GM23248 (cell line): ENCODE data around the gene NHSL1. TPM values are rescaled to one million over a fixed set of nuclear protein-coding genes. Genes with fewer than 3 reads are reported as not detected.
A peak's percentile ranks its signal among the peaks of the same experiment; 100 is the strongest.

Experiments used
- DNase-seq: peaks from one replicate; pipeline ENCODE4 v3.0.0-alpha.2; 2015
- H2AFZ ChIP-seq: fragments of 200-600 bp; sonication (generic); 2 replicates; pipeline ENCODE4 v1.6.1; 2016; ENCODE audit warnings: antibody characterized with exemption
- H3F3A ChIP-seq: fragments of 200-600 bp; sonication (generic); 2 replicates; pipeline ENCODE4 v1.6.1; 2016; ENCODE audit warnings: mild to moderate bottlenecking, antibody characterized with exemption, mixed run types; ENCODE audit not compliant: insufficient read depth
- H3K27ac ChIP-seq: fragments of 200-600 bp; sonication (generic); 2 replicates; pipeline ENCODE4 v1.5.1; 2016; ENCODE audit warnings: mild to moderate bottlenecking
- H3K27me3 ChIP-seq: fragments of 200-600 bp; sonication (generic); replicated peaks from 2 replicates; pipeline ENCODE4 v1.6.1; 2016; ENCODE audit warnings: mild to moderate bottlenecking; ENCODE audit not compliant: insufficient read depth
- H3K36me3 ChIP-seq: fragments of 200-600 bp; sonication (generic); 2 replicates; pipeline ENCODE4 v1.6.1; 2016; ENCODE audit warnings: low read depth, mild to moderate bottlenecking
- H3K4me1 ChIP-seq: fragments of 200-600 bp; sonication (generic); 2 replicates; pipeline ENCODE4 v1.6.1; 2016; ENCODE audit warnings: mild to moderate bottlenecking; ENCODE audit not compliant: insufficient read depth
- H3K4me2 ChIP-seq: fragments of 200-600 bp; sonication (generic); one replicate; pipeline ENCODE4 v1.6.1; 2016; ENCODE audit warnings: mild to moderate bottlenecking; ENCODE audit not compliant: unreplicated experiment
- H3K4me3 ChIP-seq: fragments of 200-600 bp; sonication (generic); 2 replicates; pipeline ENCODE4 v1.5.1; 2016; ENCODE audit warnings: mild to moderate bottlenecking
- H3K79me2 ChIP-seq: fragments of 200-600 bp; sonication (generic); 2 replicates; pipeline ENCODE4 v1.6.1; 2016; ENCODE audit warnings: mild to moderate bottlenecking; ENCODE audit not compliant: insufficient read depth
- H3K9ac ChIP-seq: fragments of 200-600 bp; sonication (generic); 2 replicates; pipeline ENCODE4 v1.6.1; 2016; ENCODE audit warnings: mild to moderate bottlenecking
- H3K9me2 ChIP-seq: fragments of 200-600 bp; sonication (generic); 2 replicates; pipeline ENCODE4 v1.6.1; 2016; ENCODE audit warnings: mixed run types, mild to moderate bottlenecking, moderate library complexity; ENCODE audit not compliant: insufficient read depth
- H3K9me3 ChIP-seq: fragments of 200-600 bp; sonication (generic); one replicate; pipeline ENCODE4 v1.6.1; 2017; ENCODE audit warnings: low read depth
- H4K20me1 ChIP-seq: fragments of 200-600 bp; sonication (generic); 2 replicates; pipeline ENCODE4 v1.6.0; 2016; ENCODE audit not compliant: insufficient read depth
- EZH2 ChIP-seq: fragments of 200-600 bp; sonication (generic); IDR thresholded peaks from 2 replicates; pipeline ENCODE4 v1.6.1; 2018; ENCODE audit warnings: antibody characterized with exemption, mild to moderate bottlenecking; ENCODE audit not compliant: insufficient read depth, poor library complexity, severe bottlenecking
- EZH2phosphoT487 ChIP-seq: fragments of 200-600 bp; sonication (generic); IDR thresholded peaks from 2 replicates; pipeline ENCODE4 v1.6.1; 2018; ENCODE audit warnings: antibody characterized with exemption, moderate library complexity, mild to moderate bottlenecking, low read depth; ENCODE audit not compliant: insufficient read depth
- WGBS, 2 experiments: methylation state at CpG; one replicate each; pipeline ENCODE4 v1.1.6; 2015 to 2017; ENCODE audit warnings: low lambda C conversion rate in 2 of 2, low coverage in 1 of 2; ENCODE audit errors: missing lambda C conversion rate in 2 of 2; 5-methylcytosine and 5-hydroxymethylcytosine counted together
- in situ Hi-C: fragments of 300-500 bp; cut with MboI; formaldehyde crosslinking; loops from 2 replicates; pipeline ENCODE4 v1.15.0; 2020
- polyA plus RNA-seq: library from polyadenylated mRNA; unstranded; fragments of >200 nt; fragmentation: Nextera tagmentation; extraction: Ambion mirVana; gene quantifications from 2 replicates; pipeline ENCODE4 v1.2.1, GENCODE V29; 2016
- total RNA-seq: library from RNA; depleted of rRNA; stranded (reverse); fragments of >200 nt; shearing (Covaris generic); gene quantifications from 2 replicates; pipeline ENCODE4 v1.2.3, GENCODE V29; 2014

NHSL1 gene
- total and polyA plus RNA-seq, 2 experiments from 2014 or later = 3.3 to 9.4 TPM

GRCh38 chr6:138518054-138518453 is 18.8 kb upstream of the NHSL1 start:
- Histone ChIP-seq H2AFZ (no peak overlapping the region), H3K36me3 (no peaks in the 10 kb centered on the region), H3K4me2 (no peak overlapping the region), H4K20me1 (no peaks in the 10 kb centered on the region), H3K27me3 (no peaks in the 10 kb centered on the region), H3K79me2 (no peaks in the 10 kb centered on the region), H3K4me3 (no peak overlapping the region), H3F3A (no peaks in the 10 kb centered on the region), H3K4me1 (no peaks in the 10 kb centered on the region), H3K9me3 (no peaks in the 10 kb centered on the region), H3K9ac (no peak overlapping the region), H3K9me2 (no peaks in the 10 kb centered on the region), H3K27ac (no peak overlapping the region)
- DNase-seq = no peak
- no peak for TF ChIP-seq EZH2phosphoT487
- TF ChIP-seq EZH2 = no peak
- in situ Hi-C loops = loop anchor here (25.0 kb wide), 1 partner anchor 406 kb away; the partner anchor contains the start of gene PERP

- in situ Hi-C loops = loop anchor here (25.0 kb wide), 1 partner anchor 405 kb away; the partner anchor contains the start of gene PERP
- no peak overlapping the region for H3K4me3 ChIP-seq
- no peaks in the 10 kb centered on the region for H3K27me3 ChIP-seq
- H3K9ac ChIP-seq = no peak overlapping the region
- H2AFZ ChIP-seq = no peak overlapping the region
- no peak overlapping the region for H3K27ac ChIP-seq
- H3K9me3 ChIP-seq = no peaks in the 10 kb centered on the region
- H3K79me2 ChIP-seq = no peaks in the 10 kb centered on the region
- no peak overlapping the region for H3K4me2 ChIP-seq
- TF ChIP-seq EZH2 (no peak), EZH2phosphoT487 (no peak)
- peak; percentile 70 for DNase-seq
- WGBS, 2 experiments = 98 to 100% methylated on average over 3 of the region's 3 CpGs
- H3K4me1 ChIP-seq = no peaks in the 10 kb centered on the region
- no peaks in the 10 kb centered on the region for H4K20me1 ChIP-seq
- no peaks in the 10 kb centered on the region for H3K9me2 ChIP-seq
- no peaks in the 10 kb centered on the region for H3F3A ChIP-seq
- no peaks in the 10 kb centered on the region for H3K36me3 ChIP-seq
Observed at GRCh38 chr6:138517635-138518034, 18.3 kb upstream of the NHSL1 start.

- Histone ChIP-seq H3K27me3 (no peaks in the 10 kb centered on the region), H3K4me2 (no peak overlapping the region), H3K4me3 (no peak overlapping the region), H3K27ac (no peak overlapping the region), H2AFZ (no peak overlapping the region), H4K20me1 (no peaks in the 10 kb centered on the region), H3F3A (no peaks in the 10 kb centered on the region), H3K4me1 (no peaks in the 10 kb centered on the region), H3K9ac (no peak overlapping the region), H3K36me3 (no peaks in the 10 kb centered on the region), H3K9me3 (no peaks in the 10 kb centered on the region), H3K79me2 (no peaks in the 10 kb centered on the region), H3K9me2 (no peaks in the 10 kb centered on the region)
- TF ChIP-seq EZH2 = no peak
- no peak for TF ChIP-seq EZH2phosphoT487
- 87 to 88% methylated on average over 12 of the region's 12 CpGs for WGBS, 2 experiments
- in situ Hi-C loops = loop anchor here (25.0 kb wide), 1 partner anchor 403 kb away; the partner anchor contains the start of gene PERP
- DNase-seq = no peak
Observed at GRCh38 chr6:138515657-138516248, 16.5 kb upstream of the NHSL1 start.

- Histone ChIP-seq H2AFZ (no peak overlapping the region), H3K36me3 (no peaks in the 10 kb centered on the region), H3K9me3 (no peaks in the 10 kb centered on the region), H4K20me1 (no peaks in the 10 kb centered on the region), H3K9ac (no peak overlapping the region), H3K27ac (no peak overlapping the region), H3K4me2 (no peak overlapping the region), H3F3A (no peaks in the 10 kb centered on the region), H3K4me1 (no peaks in the 10 kb centered on the region), H3K9me2 (no peaks in the 10 kb centered on the region), H3K4me3 (no peak overlapping the region), H3K79me2 (no peaks in the 10 kb centered on the region), H3K27me3 (no peaks in the 10 kb centered on the region)
- no peak for TF ChIP-seq EZH2phosphoT487
- in situ Hi-C loops = loop anchor here (25.0 kb wide), 1 partner anchor 403 kb away; the partner anchor contains the start of gene PERP
- no peak for DNase-seq
- WGBS, 2 experiments = 96 to 97% methylated on average over 9 of the region's 9 CpGs
Observed at GRCh38 chr6:138514860-138515540, 15.7 kb upstream of the NHSL1 start.
